HepG2 (cell line): ENCODE measurements around the gene RWDD4. TPM values are rescaled to one million over a fixed set of nuclear protein-coding genes. Genes with fewer than 3 reads are reported as not detected.

ENCODE experiments used
- ATAC-seq: fragments of 200-7000 bp; cut with Tn5 transposase; 3 replicates; pipeline ENCODE4 v1.9.1; 2020; ENCODE audit warnings: mild to moderate bottlenecking, moderate library complexity
- BruUV-seq: library from RNA; stranded (reverse); fragments of 400-500 nt; replicated peaks from 2 replicates; lab custom pipeline; 2021; lab: Mats Ljungman, UMichigan
- CTCF ChIA-PET: fragments of 300-600 bp; formaldehyde crosslinking; extraction: SDS; loops from one replicate; lab custom pipeline; 2021; ENCODE audit warnings: low total read pairs, inconsistent platforms, low intra/inter-chr PET ratio; lab: Yijun Ruan, JAX
- POLR2A ChIA-PET: fragments of 350-600 bp; sonication (Branson Sonifier 250); formaldehyde crosslinking; loops from one replicate; lab custom pipeline; 2020; ENCODE audit warnings: antibody characterized with exemption, inconsistent platforms; lab: Yijun Ruan, JAX
- DNase-seq: peaks from one replicate; pipeline ENCODE4 v3.0.0-alpha.2; 2015; ENCODE audit warnings: low spot score
- FAIRE-seq: peaks from 3 replicates; lab custom pipeline; 2011; peaks lifted over from hg19 to GRCh38; lab: Jason Lieb, UNC
- H2AFZ ChIP-seq: one replicate; pipeline ENCODE4 v1.6.1; 2011; ENCODE audit warnings: low read length, inconsistent platforms
- H3K27ac ChIP-seq: fragments of 300-600 bp; 3 replicates; pipeline ENCODE4 v1.8.0; 2011; ENCODE audit warnings: mixed run types, mild to moderate bottlenecking, mixed read lengths, low read length, inconsistent platforms; ENCODE audit not compliant: insufficient read depth; ENCODE audit errors: extremely low read length
- H3K27me3 ChIP-seq, 2 experiments: fragments of 200-600 bp in 1 of 2; 2 replicates in 1 of 2; 3 replicates in 1 of 2; pipeline versions ENCODE4 v1.6.0 to v1.8.0; 2011; ENCODE audit warnings: low read length in 2 of 2, mild to moderate bottlenecking in 2 of 2, moderate library complexity in 2 of 2, inconsistent platforms in 1 of 2; ENCODE audit not compliant: insufficient read depth in 2 of 2, control insufficient read depth in 1 of 2
- H3K36me3 ChIP-seq, 2 experiments: fragments of 200-600 bp in 1 of 2; replicated peaks in 1 of 2; 2 replicates in 1 of 2; 3 replicates in 1 of 2; pipeline versions ENCODE4 v1.5.1 to v1.8.0; 2011; ENCODE audit warnings: low read length in 2 of 2, inconsistent platforms in 1 of 2; ENCODE audit not compliant: insufficient read depth in 2 of 2, control insufficient read depth in 1 of 2
- H3K4me1 ChIP-seq: 2 replicates; pipeline ENCODE4 v1.5.1; 2012; ENCODE audit warnings: low read length, inconsistent platforms; ENCODE audit not compliant: insufficient read depth
- H3K4me2 ChIP-seq: 2 replicates; pipeline ENCODE4 v1.6.0; 2011; ENCODE audit warnings: low read depth, low read length, inconsistent platforms
- H3K4me3 ChIP-seq, 3 experiments: fragments of 200-600 bp in 1 of 3; sonication (generic), shearing (Covaris generic) in 1 of 3; replicated peaks in 1 of 3; 2 replicates each; pipeline ENCODE4 v1.5.1; 2011 to 2016; ENCODE audit warnings: low read length in 3 of 3, inconsistent platforms in 2 of 3, low read depth in 2 of 3, mild to moderate bottlenecking in 2 of 3, control low read depth in 1 of 3, mixed read lengths in 1 of 3; ENCODE audit not compliant: insufficient read depth in 1 of 3
- H3K79me2 ChIP-seq: one replicate; pipeline ENCODE4 v1.6.1; 2011; ENCODE audit warnings: low read length, inconsistent platforms; ENCODE audit not compliant: insufficient read depth
- H3K9ac ChIP-seq: 2 replicates; pipeline ENCODE4 v1.6.0; 2011; ENCODE audit warnings: mild to moderate bottlenecking, low read depth, low read length, inconsistent platforms; ENCODE audit not compliant: insufficient read depth
- H3K9me3 ChIP-seq: 2 replicates; pipeline ENCODE4 v1.5.1; 2012; ENCODE audit warnings: mild to moderate bottlenecking, low read length
- H4K20me1 ChIP-seq: 2 replicates; pipeline ENCODE4 v1.6.0; 2011; ENCODE audit warnings: inconsistent platforms, mild to moderate bottlenecking, low read length, moderate library complexity; ENCODE audit not compliant: insufficient read depth
- AHR ChIP-seq: IDR thresholded peaks from 2 replicates; pipeline ENCODE4 v1.6.1; 2018; ENCODE audit warnings: missing genetic modification reagents, missing compliant biosample characterization
- ASH2L ChIP-seq: fragments of 300-600, 200-600 bp; sonication (generic); IDR thresholded peaks from 2 replicates; pipeline ENCODE4 v1.7.0; 2017; ENCODE audit warnings: low read depth, mild to moderate bottlenecking, moderate library complexity, mixed read lengths, low read length; ENCODE audit not compliant: insufficient read length
- BORCS8-MEF2B ChIP-seq: sonication (generic); formaldehyde crosslinking; IDR thresholded peaks from 2 replicates; pipeline ENCODE4 v1.8.0; 2022; ENCODE audit warnings: mild to moderate bottlenecking, missing genetic modification reagents
- FLYWCH1 ChIP-seq: sonication (generic); formaldehyde crosslinking; IDR thresholded peaks from 2 replicates; pipeline ENCODE4 v1.8.1; 2023; ENCODE audit warnings: mild to moderate bottlenecking, missing genetic modification reagents
- KDM4B ChIP-seq: sonication (generic); formaldehyde crosslinking; IDR thresholded peaks from 2 replicates; pipeline ENCODE4 v1.4.0; 2020; ENCODE audit warnings: missing genetic modification reagents
- KDM5A ChIP-seq: fragments of 200-600 bp; sonication (generic); IDR thresholded peaks from 2 replicates; pipeline ENCODE4 v1.7.0; 2018; ENCODE audit warnings: antibody characterized with exemption, mild to moderate bottlenecking, low read length, borderline replicate concordance
- MAFF ChIP-seq: IDR thresholded peaks from 2 replicates; pipeline ENCODE4 v1.6.1; 2011; ENCODE audit warnings: low read depth, low read length, improper control_type of control experiment
- POLR2G ChIP-seq: fragments of 200-400 bp; formaldehyde crosslinking; IDR thresholded peaks from 2 replicates; pipeline ENCODE4 v1.6.1; 2018; ENCODE audit warnings: mild to moderate bottlenecking, low read depth, low read length, moderate library complexity
- YY1 ChIP-seq: IDR thresholded peaks from 2 replicates; pipeline ENCODE4 v1.6.1; 2011; ENCODE audit warnings: low read length, low read depth, moderate library complexity, mild to moderate bottlenecking; ENCODE audit not compliant: insufficient read depth, insufficient replicate concordance
- ZBTB38 ChIP-seq: sonication (generic); formaldehyde crosslinking; IDR thresholded peaks from 2 replicates; pipeline ENCODE4 v1.5.1; 2020; ENCODE audit warnings: mild to moderate bottlenecking, missing genetic modification reagents
- ZMYM4 ChIP-seq: sonication (generic); formaldehyde crosslinking; IDR thresholded peaks from 2 replicates; pipeline ENCODE4 v1.8.1; 2023; ENCODE audit warnings: mild to moderate bottlenecking, missing genetic modification reagents
- ZNF121 ChIP-seq: sonication (generic); formaldehyde crosslinking; IDR thresholded peaks from 2 replicates; pipeline ENCODE4 v1.5.0; 2020; ENCODE audit warnings: mild to moderate bottlenecking, missing genetic modification reagents
- ZNF83 ChIP-seq: sonication (generic); formaldehyde crosslinking; IDR thresholded peaks from 2 replicates; pipeline ENCODE4 v1.4.0; 2020; ENCODE audit warnings: missing genetic modification reagents, mild to moderate bottlenecking, borderline replicate concordance
- ZNF841 ChIP-seq: sonication (generic); formaldehyde crosslinking; IDR thresholded peaks from 2 replicates; pipeline ENCODE4 v1.8.1; 2023; ENCODE audit warnings: missing genetic modification reagents, borderline replicate concordance
- WGBS: methylation state at CpG from one replicate; pipeline ENCODE4 v1.1.6; 2017; ENCODE audit warnings: low lambda C conversion rate; 5-methylcytosine and 5-hydroxymethylcytosine counted together
- in situ Hi-C: cut with HindIII; loops from 2 replicates; pipeline ENCODE4 v1.10.0; 2017; ENCODE audit warnings: low pct_unique_long_range_greater_than_20kb; ENCODE audit not compliant: extremely low pct_ligation_motif_present
- intact Hi-C: fragments of 100-400 bp; cut with micrococcal nuclease; formaldehyde crosslinking; loops from one replicate; pipeline ENCODE4 v1.10.0; 2022; ENCODE audit not compliant: unreplicated experiment
- polyA plus RNA-seq, 8 experiments: library from polyadenylated mRNA; depleted of rRNA in 3 of 8; stranded (reverse) in 7 of 8; unstranded in 1 of 8; fragments of >200 nt; fragmentation: Illumina TruSeq in 4 of 8; extraction: Trizol in 4 of 8; gene quantifications; 2 replicates each; pipeline versions ENCODE4 v1.2.1 to v1.2.3, GENCODE V29; 2011 to 2016; ENCODE audit warnings: low read depth in 4 of 8, missing spikeins in 1 of 8, mixed read lengths in 1 of 8; ENCODE audit not compliant: insufficient read depth in 1 of 8
- total RNA-seq, 5 experiments: library from RNA; depleted of rRNA; stranded (reverse); fragments of >200 nt; fragmentation: Illumina TruSeq; extraction: Trizol; gene quantifications; 2 replicates each; pipeline ENCODE4 v1.2.3, GENCODE V29; 2016; ENCODE audit warnings: low read depth in 1 of 5
- TF ChIP-seq, protein P1 (sequence below): sonication (generic); formaldehyde crosslinking; IDR thresholded peaks from 2 replicates; pipeline ENCODE4 v1.4.0; 2020; ENCODE audit warnings: missing genetic modification reagents, borderline replicate concordance
- TF ChIP-seq, protein P2 (sequence below): sonication (generic); formaldehyde crosslinking; IDR thresholded peaks from 2 replicates; pipeline ENCODE4 v1.8.0; 2022; ENCODE audit warnings: missing genetic modification reagents, low read depth, mild to moderate bottlenecking, borderline replicate concordance
- TF ChIP-seq, protein P3 (sequence below): sonication (generic); formaldehyde crosslinking; IDR thresholded peaks from 2 replicates; pipeline ENCODE4 v1.5.1; 2020; ENCODE audit warnings: mild to moderate bottlenecking, missing genetic modification reagents, moderate library complexity
- TF ChIP-seq, protein P4 (sequence below): sonication (generic); formaldehyde crosslinking; IDR thresholded peaks from 2 replicates; pipeline ENCODE4 v1.4.0; 2020; ENCODE audit warnings: missing genetic modification reagents

The RWDD4 gene
- total and polyA plus RNA-seq, 2 of the 13 experiments (the other 11 are each of a cell fraction or from before 2014, with no cell fraction given) = 10.2 to 25.4 TPM

DNA sequence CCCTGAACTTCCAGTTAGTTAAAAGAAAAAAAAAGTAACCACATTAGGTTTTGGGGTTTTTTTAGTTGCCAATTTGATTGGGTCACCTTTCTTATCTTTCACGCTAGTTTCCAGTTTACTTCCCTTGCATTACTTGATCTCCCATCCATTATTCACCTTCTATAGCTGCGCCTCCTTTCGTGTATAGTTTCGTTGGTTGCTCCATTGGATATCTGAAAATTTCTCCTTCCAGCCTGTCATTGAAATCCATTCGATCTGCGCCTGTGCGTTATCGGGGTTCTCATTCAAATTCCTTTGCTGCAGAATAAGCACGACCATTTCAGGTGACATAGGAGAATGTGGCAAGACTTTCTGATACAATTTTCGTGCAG, 872 bp upstream of the RWDD4 start (continued):
- TF ChIP-seq, protein P1, sequence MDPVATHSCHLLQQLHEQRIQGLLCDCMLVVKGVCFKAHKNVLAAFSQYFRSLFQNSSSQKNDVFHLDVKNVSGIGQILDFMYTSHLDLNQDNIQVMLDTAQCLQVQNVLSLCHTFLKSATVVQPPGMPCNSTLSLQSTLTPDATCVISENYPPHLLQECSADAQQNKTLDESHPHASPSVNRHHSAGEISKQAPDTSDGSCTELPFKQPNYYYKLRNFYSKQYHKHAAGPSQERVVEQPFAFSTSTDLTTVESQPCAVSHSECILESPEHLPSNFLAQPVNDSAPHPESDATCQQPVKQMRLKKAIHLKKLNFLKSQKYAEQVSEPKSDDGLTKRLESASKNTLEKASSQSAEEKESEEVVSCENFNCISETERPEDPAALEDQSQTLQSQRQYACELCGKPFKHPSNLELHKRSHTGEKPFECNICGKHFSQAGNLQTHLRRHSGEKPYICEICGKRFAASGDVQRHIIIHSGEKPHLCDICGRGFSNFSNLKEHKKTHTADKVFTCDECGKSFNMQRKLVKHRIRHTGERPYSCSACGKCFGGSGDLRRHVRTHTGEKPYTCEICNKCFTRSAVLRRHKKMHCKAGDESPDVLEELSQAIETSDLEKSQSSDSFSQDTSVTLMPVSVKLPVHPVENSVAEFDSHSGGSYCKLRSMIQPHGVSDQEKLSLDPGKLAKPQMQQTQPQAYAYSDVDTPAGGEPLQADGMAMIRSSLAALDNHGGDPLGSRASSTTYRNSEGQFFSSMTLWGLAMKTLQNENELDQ (CRISPR knock-in tag) = no peak
- no peak for TF ChIP-seq KDM5A
- no peak for TF ChIP-seq ZNF83 (CRISPR knock-in tag)
- no peak for TF ChIP-seq MAFF
- TF ChIP-seq, protein P2, sequence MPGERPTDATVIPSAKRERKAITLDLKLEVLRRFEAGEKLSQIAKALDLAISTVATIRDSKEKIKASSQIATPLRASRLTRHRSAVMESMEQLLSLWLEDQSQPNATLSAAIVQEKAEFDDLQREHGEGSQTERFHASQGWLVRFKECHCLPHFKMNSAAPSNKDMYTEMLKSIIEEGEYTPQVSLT (CRISPR knock-in tag) = no peak
- TF ChIP-seq, protein P3, sequence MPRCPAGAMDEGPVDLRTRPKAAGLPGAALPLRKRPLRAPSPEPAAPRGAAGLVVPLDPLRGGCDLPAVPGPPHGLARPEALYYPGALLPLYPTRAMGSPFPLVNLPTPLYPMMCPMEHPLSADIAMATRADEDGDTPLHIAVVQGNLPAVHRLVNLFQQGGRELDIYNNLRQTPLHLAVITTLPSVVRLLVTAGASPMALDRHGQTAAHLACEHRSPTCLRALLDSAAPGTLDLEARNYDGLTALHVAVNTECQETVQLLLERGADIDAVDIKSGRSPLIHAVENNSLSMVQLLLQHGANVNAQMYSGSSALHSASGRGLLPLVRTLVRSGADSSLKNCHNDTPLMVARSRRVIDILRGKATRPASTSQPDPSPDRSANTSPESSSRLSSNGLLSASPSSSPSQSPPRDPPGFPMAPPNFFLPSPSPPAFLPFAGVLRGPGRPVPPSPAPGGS (CRISPR knock-in tag) = no peak

DNA sequence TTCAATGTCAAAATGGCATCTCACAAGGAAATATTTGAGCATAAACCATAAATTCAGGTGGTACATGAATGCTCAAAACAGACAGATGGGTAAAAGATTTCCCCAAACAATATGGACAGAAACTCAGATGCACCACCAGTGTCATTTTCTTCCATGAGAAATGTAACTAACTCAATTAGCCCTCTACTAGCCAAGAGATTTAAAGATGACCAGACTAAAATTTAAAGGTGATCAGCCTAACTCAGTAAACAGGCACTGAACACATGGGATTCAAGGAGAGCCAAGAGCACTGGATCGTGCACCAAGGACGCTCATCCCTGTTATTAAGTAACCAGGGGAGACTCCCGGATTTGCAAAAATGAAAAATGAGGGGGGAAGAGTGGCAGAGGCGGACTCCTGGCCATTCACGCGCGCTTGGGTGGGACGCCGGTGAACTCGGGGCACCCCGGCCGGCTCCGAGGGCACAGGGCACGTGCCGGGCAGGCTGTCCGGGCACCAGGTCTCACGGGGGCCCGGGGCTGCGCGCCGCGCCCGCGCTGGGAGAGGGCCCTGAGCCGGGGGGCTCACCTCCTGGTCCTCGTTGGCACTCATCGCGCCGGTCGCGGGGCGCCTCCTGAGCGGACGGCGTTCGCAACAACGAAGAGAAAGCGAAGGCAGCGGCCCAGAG, 490 bp downstream of the RWDD4 start:
- peaks cover 35% of the 10 kb centered on the region for H3K4me1 ChIP-seq
- BruUV-seq = no TSS peak
- CTCF ChIA-PET = no interaction called here
- peak overlapping the region; percentile 75 for H3K4me2 ChIP-seq
- no peak overlapping the region for H2AFZ ChIP-seq
- intact Hi-C loops = loop anchor here (1.0 to 5.0 kb wide), 3 partner anchors 40 to 152 kb away; no protein-coding TSS in a partner anchor
- DNase-seq = peak; percentile 37
- no peaks in the 10 kb centered on the region; a peak in 1 of 5 replicates for H3K27me3 ChIP-seq
- H3K27ac ChIP-seq = peak overlapping the region; percentile 70
- ATAC-seq = peak; percentile 69
- peak overlapping the region; percentile 73 to 85 (median 77) for H3K4me3 ChIP-seq
- H3K79me2 ChIP-seq = peaks cover 25% of the 10 kb centered on the region
- POLR2A ChIA-PET = interaction anchor here (0.5 kb wide), 1 partner anchor 747 kb away, joined by 4 read pairs; no protein-coding TSS in a partner anchor
- WGBS = 1% methylated on average over 23 of the region's 39 CpGs
- no peaks in the 10 kb centered on the region for H3K36me3 ChIP-seq
- in situ Hi-C loops = no loop called here
- H4K20me1 ChIP-seq = no peaks in the 10 kb centered on the region
- H3K9me3 ChIP-seq = no peaks in the 10 kb centered on the region
- H3K9ac ChIP-seq = peak overlapping the region; percentile 80
- FAIRE-seq = peak; percentile 4
- TF ChIP-seq BORCS8-MEF2B (CRISPR knock-in tag) = peak; percentile 61
- TF ChIP-seq AHR (CRISPR knock-in tag) = no peak
- TF ChIP-seq, protein P4, sequence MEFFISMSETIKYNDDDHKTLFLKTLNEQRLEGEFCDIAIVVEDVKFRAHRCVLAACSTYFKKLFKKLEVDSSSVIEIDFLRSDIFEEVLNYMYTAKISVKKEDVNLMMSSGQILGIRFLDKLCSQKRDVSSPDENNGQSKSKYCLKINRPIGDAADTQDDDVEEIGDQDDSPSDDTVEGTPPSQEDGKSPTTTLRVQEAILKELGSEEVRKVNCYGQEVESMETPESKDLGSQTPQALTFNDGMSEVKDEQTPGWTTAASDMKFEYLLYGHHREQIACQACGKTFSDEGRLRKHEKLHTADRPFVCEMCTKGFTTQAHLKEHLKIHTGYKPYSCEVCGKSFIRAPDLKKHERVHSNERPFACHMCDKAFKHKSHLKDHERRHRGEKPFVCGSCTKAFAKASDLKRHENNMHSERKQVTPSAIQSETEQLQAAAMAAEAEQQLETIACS = 0 out of 2 replicates have a peak, but pooled peaks have one; percentile 50
- TF ChIP-seq ZMYM4 = no peak
- TF ChIP-seq ZBTB38 (CRISPR knock-in tag) = 0 out of 2 replicates have a peak, but pooled peaks have one; percentile 36
- TF ChIP-seq FLYWCH1 (CRISPR knock-in tag) = no peak
- peak; percentile 22 for TF ChIP-seq YY1
- no peak for TF ChIP-seq ZNF841 (CRISPR knock-in tag)
- TF ChIP-seq ZNF121 (CRISPR knock-in tag) = no peak; the same call in 1 of the 2 replicates
- no peak for TF ChIP-seq POLR2G
- peak; percentile 23 for TF ChIP-seq ASH2L
- TF ChIP-seq KDM4B (CRISPR knock-in tag) = no peak
